Endothelial cell of umbilical vein (primary cell): Measurements from ENCODE around the gene DGKB. TPM values are rescaled to one million over a fixed set of nuclear protein-coding genes. Genes with fewer than 3 reads are reported as not detected.

Experiments
- BruUV-seq: library from RNA; stranded (reverse); fragments of 400-500 nt; replicated peaks from 2 replicates; lab custom pipeline; 2021; lab: Mats Ljungman, UMichigan
- CTCF ChIA-PET: fragments of 300-600, 350-600 bp; sonication (Branson Sonifier 250); formaldehyde crosslinking; loops from one replicate; lab custom pipeline; 2021; ENCODE audit warnings: antibody characterized with exemption, inconsistent platforms; lab: Charles Lee
- POLR2A ChIA-PET: fragments of 300-600, 350-600 bp; sonication (Branson Sonifier 250); formaldehyde crosslinking; loops from one replicate; lab custom pipeline; 2021; ENCODE audit warnings: antibody characterized with exemption, inconsistent platforms; lab: Charles Lee
- DNase-seq: peaks from one replicate; pipeline ENCODE4 v3.0.0-alpha.2; 2011; ENCODE audit warnings: low read depth, low spot score
- FAIRE-seq: peaks from 2 replicates; lab custom pipeline; 2011; peaks lifted over from hg19 to GRCh38; lab: Jason Lieb, UNC
- H2AFZ ChIP-seq: 2 replicates; pipeline ENCODE4 v1.6.0; 2012; ENCODE audit warnings: low read depth, low read length, control low read depth, inconsistent platforms
- H3K27ac ChIP-seq: 2 replicates; pipeline ENCODE4 v1.5.1; 2011; ENCODE audit warnings: low read depth, mild to moderate bottlenecking, control low read depth, low read length, moderate library complexity; ENCODE audit not compliant: insufficient read depth
- H3K27me3 ChIP-seq, 2 experiments: 2 replicates each; pipeline versions ENCODE4 v1.6.0 to v1.6.1; 2011; ENCODE audit warnings: low read length in 2 of 2, mixed read lengths in 1 of 2; ENCODE audit not compliant: control insufficient read depth in 2 of 2, insufficient read depth in 2 of 2
- H3K36me3 ChIP-seq, 2 experiments: 2 replicates in 1 of 2; 3 replicates in 1 of 2; pipeline ENCODE4 v1.5.1; 2011; ENCODE audit warnings: low read length in 2 of 2, mild to moderate bottlenecking in 1 of 2, moderate library complexity in 1 of 2; ENCODE audit not compliant: control insufficient read depth in 2 of 2, insufficient read depth in 2 of 2; ENCODE audit errors: extremely low read depth in 1 of 2
- H3K4me1 ChIP-seq: 3 replicates; pipeline ENCODE4 v1.5.1; 2011; ENCODE audit warnings: mild to moderate bottlenecking, low read length; ENCODE audit not compliant: control insufficient read depth, insufficient read depth; ENCODE audit errors: extremely low read depth
- H3K4me2 ChIP-seq: 2 replicates; pipeline ENCODE4 v1.6.1; 2011; ENCODE audit warnings: low read length, control low read depth, mixed read lengths; ENCODE audit not compliant: insufficient read depth
- H3K4me3 ChIP-seq, 3 experiments: fragments of 200-600 bp in 1 of 3; sonication (generic), shearing (Covaris generic) in 1 of 3; replicated peaks in 1 of 3; 2 replicates each; pipeline ENCODE4 v1.5.1; 2011 to 2016; ENCODE audit warnings: control low read depth in 3 of 3, low read length in 3 of 3, mild to moderate bottlenecking in 2 of 3, inconsistent platforms in 1 of 3, low read depth in 1 of 3, moderate library complexity in 1 of 3; ENCODE audit not compliant: insufficient read depth in 1 of 3
- H3K79me2 ChIP-seq: 2 replicates; pipeline ENCODE4 v1.6.0; 2012; ENCODE audit warnings: low read length, inconsistent platforms; ENCODE audit not compliant: control insufficient read depth, insufficient read depth
- H3K9ac ChIP-seq: replicated peaks from 2 replicates; pipeline ENCODE3; 2011; ENCODE audit warnings: low read length, control low read depth; ENCODE audit not compliant: insufficient read depth; ENCODE audit errors: extremely low read depth
- H3K9me1 ChIP-seq: replicated peaks from 3 replicates; pipeline ENCODE4 v1.6.0; 2011; ENCODE audit warnings: mild to moderate bottlenecking, low read length; ENCODE audit not compliant: control insufficient read depth, insufficient read depth; ENCODE audit errors: extremely low read depth
- H3K9me3 ChIP-seq: replicated peaks from 2 replicates; pipeline ENCODE4 v1.5.1; 2012; ENCODE audit warnings: low read length, inconsistent platforms; ENCODE audit not compliant: control insufficient read depth, insufficient read depth
- H4K20me1 ChIP-seq: replicated peaks from 2 replicates; pipeline ENCODE3; 2011; ENCODE audit warnings: mild to moderate bottlenecking, low read length; ENCODE audit not compliant: control insufficient read depth, insufficient read depth; ENCODE audit errors: extremely low read depth
- EZH2 ChIP-seq: IDR thresholded peaks from 2 replicates; pipeline ENCODE4 v1.6.1; 2012; ENCODE audit warnings: borderline replicate concordance, low read depth, mild to moderate bottlenecking, moderate library complexity, low read length, inconsistent platforms; ENCODE audit not compliant: severe bottlenecking
- FOS ChIP-seq: IDR thresholded peaks from 2 replicates; pipeline ENCODE4 v1.6.1; 2011; ENCODE audit warnings: mild to moderate bottlenecking, low read length, moderate library complexity, borderline replicate concordance; ENCODE audit not compliant: insufficient read depth
- GATA2 ChIP-seq: IDR thresholded peaks from 2 replicates; pipeline ENCODE4 v1.7.0; 2011; ENCODE audit warnings: low read depth, mild to moderate bottlenecking, moderate library complexity, mixed read lengths, low read length; ENCODE audit not compliant: insufficient read length, insufficient read depth
- JUN ChIP-seq: IDR thresholded peaks from 2 replicates; pipeline ENCODE4 v1.6.1; 2011; ENCODE audit warnings: borderline replicate concordance, low read depth; ENCODE audit not compliant: insufficient read length, insufficient read depth
- MYC ChIP-seq: IDR thresholded peaks from one replicate; pipeline ENCODE4 v1.6.1; 2011; ENCODE audit warnings: mild to moderate bottlenecking, low read depth, low read length
- POLR2A ChIP-seq: IDR thresholded peaks from 2 replicates; pipeline ENCODE4 v1.6.1; 2012; ENCODE audit warnings: low read depth, mild to moderate bottlenecking, control low read depth, low read length
- POLR2AphosphoS5 ChIP-seq: IDR thresholded peaks from 2 replicates; pipeline ENCODE4 v1.6.1; 2012; ENCODE audit warnings: low read depth, mild to moderate bottlenecking, control low read depth, low read length, moderate library complexity; ENCODE audit not compliant: insufficient read depth
- dilution Hi-C: fragments of 300-500 bp; cut with MboI; formaldehyde crosslinking; loops from one replicate; pipeline ENCODE4 v1.15.0; 2019; ENCODE audit warnings: low sequenced_read_pairs; ENCODE audit not compliant: extremely low pct_ligation_motif_present
- intact Hi-C: fragments of 100-400 bp; cut with micrococcal nuclease; formaldehyde crosslinking; loops from one replicate; pipeline ENCODE4 v1.10.0; 2022
- polyA plus RNA-seq, 4 experiments: library from polyadenylated mRNA; depleted of rRNA in 3 of 4; stranded (reverse) in 3 of 4; unstranded in 1 of 4; fragments of >200 nt; gene quantifications; 2 replicates each; pipeline versions ENCODE4 v1.2.1 to v1.2.3, GENCODE V29; 2011 to 2012; ENCODE audit warnings: missing spikeins in 1 of 4
- total RNA-seq: library from RNA; stranded (reverse); gene quantifications from 2 replicates; pipeline ENCODE4 v1.2.3, GENCODE V29; 2021
- TF ChIP-seq, protein P1 (sequence below): IDR thresholded peaks from 2 replicates; pipeline ENCODE4 v1.6.1; 2011; ENCODE audit not compliant: insufficient read depth, insufficient read length
- TF ChIP-seq, protein P2 (sequence below), 2 donors: IDR thresholded peaks; 1 replicate in 1 of 2; 2 replicates in 1 of 2; pipeline ENCODE4 v1.5.1; 2011; ENCODE audit warnings: low read length in 2 of 2, mild to moderate bottlenecking in 2 of 2, moderate library complexity in 2 of 2, control low read depth in 1 of 2, inconsistent platforms in 1 of 2, low read depth in 1 of 2; ENCODE audit not compliant: insufficient read depth in 1 of 2; ENCODE audit errors: extremely low read depth in 1 of 2

Gene DGKB
- total and polyA plus RNA-seq, 2 donors (not counting 3 experiments of a cell fraction or from before 2014, with no cell fraction given), result not detected

DNA sequence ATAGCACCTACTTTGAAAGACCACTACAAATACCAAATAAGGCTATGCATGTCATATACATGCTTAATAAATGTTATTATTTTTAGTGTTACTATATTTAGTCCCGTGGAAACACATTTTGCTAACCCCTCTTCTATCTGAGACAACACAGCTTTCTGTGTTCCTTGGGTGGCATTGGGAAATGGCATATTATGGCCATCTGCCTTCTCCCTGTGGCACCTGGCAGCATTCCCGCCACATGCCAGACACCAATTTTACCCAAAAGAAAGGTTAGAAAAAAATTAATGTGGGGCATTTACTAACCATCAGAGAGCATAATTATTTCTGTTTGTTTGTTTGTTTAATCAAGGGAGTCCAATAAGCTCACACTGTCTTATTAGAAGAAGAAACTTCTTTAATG is 744.4 kb downstream of the DGKB start:
- no peak overlapping the region for H3K4me3 ChIP-seq
- FAIRE-seq, result no peak
- no peaks in the 10 kb centered on the region for H3K36me3 ChIP-seq
- H3K4me2 ChIP-seq, result no peak overlapping the region
- ChIA-PET POLR2A (no interaction called here), CTCF (no interaction called here)
- no peak overlapping the region for H3K9ac ChIP-seq
- H3K9me1 ChIP-seq, result no peaks in the 10 kb centered on the region
- no peaks in the 10 kb centered on the region for H3K27me3 ChIP-seq
- no peaks in the 10 kb centered on the region for H3K4me1 ChIP-seq
- no peaks in the 10 kb centered on the region for H3K9me3 ChIP-seq
- no peaks in the 10 kb centered on the region for H4K20me1 ChIP-seq
- dilution Hi-C loops (no loop called here), intact Hi-C loops (no loop called here)
- no peaks in the 10 kb centered on the region for H3K79me2 ChIP-seq
- BruUV-seq, result no TSS peak
- H3K27ac ChIP-seq, result no peak overlapping the region
- no peak overlapping the region for H2AFZ ChIP-seq
- no peak for DNase-seq
- TF ChIP-seq MYC (no peak), JUN (no peak), FOS (no peak), POLR2AphosphoS5 (no peak)

DNA sequence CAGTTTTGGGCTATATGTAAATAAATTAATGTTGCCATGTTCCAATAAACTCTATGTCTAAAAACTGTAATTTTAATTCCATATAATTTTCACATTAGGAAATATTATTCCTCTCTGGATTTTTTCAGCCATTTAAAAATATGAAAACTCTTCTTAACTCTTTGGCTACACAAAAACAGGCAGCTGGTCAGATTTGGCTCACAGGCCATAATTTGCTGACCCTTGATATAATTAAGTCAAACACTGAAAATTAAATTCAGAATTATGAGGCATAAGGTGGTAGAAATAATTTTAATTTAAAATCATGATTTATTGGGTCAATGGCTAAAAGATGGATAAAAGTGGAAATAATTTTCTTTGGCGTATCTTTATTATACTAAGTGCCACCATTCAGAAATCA is 746.1 kb downstream of the DGKB start:
- no TSS peak for BruUV-seq
- DNase-seq (no peak), FAIRE-seq (no peak)
- dilution Hi-C loops, result no loop called here
- Histone ChIP-seq H3K4me2 (no peak overlapping the region), H3K9me3 (no peaks in the 10 kb centered on the region), H2AFZ (no peak overlapping the region), H3K27me3 (no peaks in the 10 kb centered on the region), H3K79me2 (no peaks in the 10 kb centered on the region), H3K27ac (no peak overlapping the region), H3K36me3 (no peaks in the 10 kb centered on the region), H3K9ac (no peak overlapping the region), H3K4me3 (no peak overlapping the region), H3K4me1 (no peaks in the 10 kb centered on the region), H4K20me1 (no peaks in the 10 kb centered on the region), H3K9me1 (no peaks in the 10 kb centered on the region)
- ChIA-PET POLR2A (no interaction called here), CTCF (no interaction called here)
- intact Hi-C loops, result no loop called here
- TF ChIP-seq GATA2 (no peak), FOS (no peak), JUN (no peak), MYC (no peak), POLR2AphosphoS5 (no peak), EZH2 (no peak), POLR2A (no peak)
- TF ChIP-seq, protein P1, sequence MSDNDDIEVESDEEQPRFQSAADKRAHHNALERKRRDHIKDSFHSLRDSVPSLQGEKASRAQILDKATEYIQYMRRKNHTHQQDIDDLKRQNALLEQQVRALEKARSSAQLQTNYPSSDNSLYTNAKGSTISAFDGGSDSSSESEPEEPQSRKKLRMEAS, result no peak
- TF ChIP-seq, protein P2, sequence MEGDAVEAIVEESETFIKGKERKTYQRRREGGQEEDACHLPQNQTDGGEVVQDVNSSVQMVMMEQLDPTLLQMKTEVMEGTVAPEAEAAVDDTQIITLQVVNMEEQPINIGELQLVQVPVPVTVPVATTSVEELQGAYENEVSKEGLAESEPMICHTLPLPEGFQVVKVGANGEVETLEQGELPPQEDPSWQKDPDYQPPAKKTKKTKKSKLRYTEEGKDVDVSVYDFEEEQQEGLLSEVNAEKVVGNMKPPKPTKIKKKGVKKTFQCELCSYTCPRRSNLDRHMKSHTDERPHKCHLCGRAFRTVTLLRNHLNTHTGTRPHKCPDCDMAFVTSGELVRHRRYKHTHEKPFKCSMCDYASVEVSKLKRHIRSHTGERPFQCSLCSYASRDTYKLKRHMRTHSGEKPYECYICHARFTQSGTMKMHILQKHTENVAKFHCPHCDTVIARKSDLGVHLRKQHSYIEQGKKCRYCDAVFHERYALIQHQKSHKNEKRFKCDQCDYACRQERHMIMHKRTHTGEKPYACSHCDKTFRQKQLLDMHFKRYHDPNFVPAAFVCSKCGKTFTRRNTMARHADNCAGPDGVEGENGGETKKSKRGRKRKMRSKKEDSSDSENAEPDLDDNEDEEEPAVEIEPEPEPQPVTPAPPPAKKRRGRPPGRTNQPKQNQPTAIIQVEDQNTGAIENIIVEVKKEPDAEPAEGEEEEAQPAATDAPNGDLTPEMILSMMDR (IDR thresholded peaks at IDR 0.05; ENCODE audit: extremely low read depth in 1 of 2, insufficient read depth in 1 of 2, low read depth in 1 of 2, low read length in 2 of 2), result no peak
